Choroid plexus epithelial cell (primary cell): Measurements from ENCODE around the gene NEU1.
"Not testable (repeated sequence)": the region's sequence is repeated elsewhere in the genome, so short reads cannot be mapped to it uniquely, and the experiment has no call there.

Source experiments
- DNase-seq: peaks from one replicate; pipeline ENCODE4 v3.0.0-alpha.2; 2010; ENCODE audit warnings: low read depth
- H3K4me3 ChIP-seq: 2 replicates; pipeline ENCODE4 v1.5.1; 2011; ENCODE audit warnings: low read depth, mild to moderate bottlenecking, control low read depth, low read length, moderate library complexity
- TF ChIP-seq, protein P1 (sequence below): conservative IDR thresholded peaks from 2 replicates; pipeline ENCODE4 v1.5.1; 2011; ENCODE audit warnings: low read depth, mild to moderate bottlenecking, control low read depth, inconsistent platforms, low read length, moderate library complexity

NEU1 gene

DNA sequence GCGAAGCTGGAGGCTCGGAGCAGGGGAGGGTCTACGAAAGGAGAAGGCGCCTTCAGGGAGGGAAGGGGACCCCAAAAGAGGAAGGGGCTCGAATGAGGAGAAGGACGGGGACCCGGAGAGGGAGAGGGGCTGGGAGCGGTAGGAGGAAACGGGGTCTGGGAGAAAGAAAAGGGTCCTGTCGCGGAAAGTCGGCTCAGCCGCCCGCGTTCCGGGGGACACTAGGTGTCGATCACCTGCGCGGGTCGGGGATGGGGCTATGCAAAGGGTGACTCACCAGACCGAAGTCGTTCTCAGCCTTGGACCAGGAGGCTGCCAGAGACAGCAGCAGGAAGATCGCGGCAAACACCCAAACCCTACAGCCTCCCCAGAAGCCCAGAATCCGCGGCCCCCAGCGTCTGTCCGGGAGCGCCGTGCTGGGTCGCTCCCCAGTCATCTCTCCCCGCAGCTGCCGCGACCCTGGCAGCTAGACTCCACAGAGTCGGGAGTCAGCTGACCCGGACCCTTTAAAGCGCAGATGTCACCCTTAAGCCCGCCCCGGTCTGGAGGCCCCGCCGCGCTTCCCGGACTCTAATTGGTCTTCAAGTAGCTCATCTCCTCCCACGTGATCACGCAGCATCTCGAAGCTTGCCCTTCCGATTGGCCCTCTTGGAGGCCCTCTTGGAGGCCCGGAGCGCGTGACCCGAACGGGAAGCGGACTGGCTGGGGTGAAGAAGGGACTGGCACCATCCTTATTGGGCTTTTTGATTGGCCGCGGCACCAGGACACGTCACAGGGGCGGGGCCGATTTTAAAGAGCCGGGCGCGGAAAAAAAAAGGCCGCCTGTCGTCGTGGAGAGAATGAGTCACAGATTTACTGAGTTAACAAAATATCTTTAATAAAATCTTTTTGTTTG, at the start of gene NEU1:
Gene NEU1, minus strand, starts transcription at position 478 of the 892 bp plus-strand sequence. Its CDS starts 45 bp downstream, at position 433.
- peak within 1 kb of the TSS; percentile 96 for H3K4me3 ChIP-seq
- TF ChIP-seq, protein P1, sequence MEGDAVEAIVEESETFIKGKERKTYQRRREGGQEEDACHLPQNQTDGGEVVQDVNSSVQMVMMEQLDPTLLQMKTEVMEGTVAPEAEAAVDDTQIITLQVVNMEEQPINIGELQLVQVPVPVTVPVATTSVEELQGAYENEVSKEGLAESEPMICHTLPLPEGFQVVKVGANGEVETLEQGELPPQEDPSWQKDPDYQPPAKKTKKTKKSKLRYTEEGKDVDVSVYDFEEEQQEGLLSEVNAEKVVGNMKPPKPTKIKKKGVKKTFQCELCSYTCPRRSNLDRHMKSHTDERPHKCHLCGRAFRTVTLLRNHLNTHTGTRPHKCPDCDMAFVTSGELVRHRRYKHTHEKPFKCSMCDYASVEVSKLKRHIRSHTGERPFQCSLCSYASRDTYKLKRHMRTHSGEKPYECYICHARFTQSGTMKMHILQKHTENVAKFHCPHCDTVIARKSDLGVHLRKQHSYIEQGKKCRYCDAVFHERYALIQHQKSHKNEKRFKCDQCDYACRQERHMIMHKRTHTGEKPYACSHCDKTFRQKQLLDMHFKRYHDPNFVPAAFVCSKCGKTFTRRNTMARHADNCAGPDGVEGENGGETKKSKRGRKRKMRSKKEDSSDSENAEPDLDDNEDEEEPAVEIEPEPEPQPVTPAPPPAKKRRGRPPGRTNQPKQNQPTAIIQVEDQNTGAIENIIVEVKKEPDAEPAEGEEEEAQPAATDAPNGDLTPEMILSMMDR = no peak
- peak; percentile 100 for DNase-seq

GRCh38 chr6:31911826-31912585, 49.4 kb upstream of the NEU1 start:
- DNase-seq = no peak

DNA sequence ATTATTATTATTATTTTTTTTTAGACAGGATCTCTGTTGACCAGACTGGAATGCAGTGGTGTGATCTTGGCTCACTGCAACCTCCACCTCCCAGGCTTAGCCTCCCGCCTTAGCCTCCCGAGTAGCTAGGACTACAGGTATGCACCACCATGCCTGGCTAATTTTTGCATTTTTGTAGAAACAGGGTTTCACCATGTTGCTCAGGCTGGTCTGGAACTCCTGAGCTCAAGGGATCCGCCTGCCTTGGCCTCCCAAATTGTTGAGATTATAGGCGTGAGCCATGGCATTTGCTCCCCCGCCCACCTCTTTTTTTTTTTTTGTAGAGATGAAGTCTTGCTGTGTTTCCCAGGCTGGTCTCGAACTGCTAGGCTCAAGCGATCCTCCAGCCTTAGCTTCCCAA, 46.7 kb upstream of the NEU1 start:
- not testable (repeated sequence) for DNase-seq

More at GRCh38 chr6:31911826-31912585, 49.4 kb upstream of the NEU1 start:
- TF ChIP-seq, protein P1 = no peak
- H3K4me3 ChIP-seq = no peak overlapping the region

GRCh38 chr6:31908791-31909190, 46.2 kb upstream of the NEU1 start:
- no peak overlapping the region for H3K4me3 ChIP-seq
- TF ChIP-seq, protein P1 = no peak
- DNase-seq = peak; percentile 79

More for the DNA sequence above, 46.7 kb upstream of the NEU1 start:
- not testable (repeated sequence) for H3K4me3 ChIP-seq

DNA sequence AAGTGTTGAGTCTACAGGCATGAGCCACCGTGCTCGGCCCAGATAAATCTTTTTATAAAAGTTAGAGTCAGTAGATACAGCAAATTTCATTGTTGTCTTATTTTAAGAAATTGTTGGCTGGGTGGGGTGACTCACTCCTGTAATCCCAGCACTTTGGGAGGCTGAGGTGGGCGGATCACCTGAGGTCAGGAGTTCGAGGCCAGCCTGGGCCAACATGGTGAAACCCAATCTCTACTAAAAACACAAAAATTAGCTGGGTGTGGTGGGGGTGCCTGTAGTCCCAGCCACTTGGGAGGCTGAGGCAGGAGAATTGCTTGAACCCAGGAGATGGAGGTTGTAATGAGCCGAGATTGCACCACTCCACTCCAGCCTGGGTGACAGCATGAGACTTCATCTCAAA, 45.6 kb upstream of the NEU1 start:
- H3K4me3 ChIP-seq, DNase-seq: not testable (repeated sequence)

DNA sequence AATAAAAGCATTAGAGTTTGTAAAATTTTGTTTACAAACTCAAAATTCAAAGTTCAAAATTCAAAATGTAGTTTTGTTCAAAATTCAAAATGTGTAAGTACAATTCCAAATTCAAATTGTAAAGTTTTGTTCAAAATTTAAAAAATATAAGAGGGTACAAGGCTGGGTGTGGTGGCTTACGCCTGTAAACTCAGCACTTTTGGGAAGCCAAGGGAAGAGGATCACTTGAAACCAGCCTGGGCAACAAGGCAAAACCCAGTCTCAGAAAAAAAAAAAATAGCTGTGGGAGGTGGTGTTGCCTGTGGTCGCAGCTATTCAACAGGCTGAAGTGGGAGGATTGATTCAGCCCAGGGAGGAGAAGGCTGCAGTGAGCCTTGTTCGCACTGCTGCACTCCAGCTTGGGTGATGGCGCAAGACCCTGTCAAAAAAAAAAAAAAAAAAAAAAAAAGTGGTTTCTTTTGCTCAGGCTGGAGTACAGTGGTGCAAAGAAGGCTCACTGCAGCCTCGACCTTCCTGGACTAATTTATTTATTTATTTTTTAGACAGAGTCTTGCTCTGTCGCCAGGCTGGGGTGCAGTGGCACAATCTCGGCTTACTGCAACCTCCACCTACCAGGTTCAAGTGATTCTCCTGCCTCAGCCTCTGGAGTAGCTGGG, 44.7 kb upstream of the NEU1 start:
- peak; percentile 94 for DNase-seq
- no peak overlapping the region for H3K4me3 ChIP-seq
- TF ChIP-seq, protein P1 = no peak

GRCh38 chr6:31906727-31907126, 44.1 kb upstream of the NEU1 start:
- not testable (repeated sequence) for DNase-seq, H3K4me3 ChIP-seq

GRCh38 chr6:31906122-31906521, 43.5 kb upstream of the NEU1 start:
- H3K4me3 ChIP-seq = no peak overlapping the region
- no peak for DNase-seq
- TF ChIP-seq, protein P1 = no peak
